DLD1 (cell line): ENCODE results near the gene ATP6V1B1.

Experiments
- in situ Hi-C: cut with HindIII; loops from 2 replicates; pipeline ENCODE4 v1.10.0; 2017; ENCODE audit warnings: low sequenced_read_pairs

Gene ATP6V1B1

DNA sequence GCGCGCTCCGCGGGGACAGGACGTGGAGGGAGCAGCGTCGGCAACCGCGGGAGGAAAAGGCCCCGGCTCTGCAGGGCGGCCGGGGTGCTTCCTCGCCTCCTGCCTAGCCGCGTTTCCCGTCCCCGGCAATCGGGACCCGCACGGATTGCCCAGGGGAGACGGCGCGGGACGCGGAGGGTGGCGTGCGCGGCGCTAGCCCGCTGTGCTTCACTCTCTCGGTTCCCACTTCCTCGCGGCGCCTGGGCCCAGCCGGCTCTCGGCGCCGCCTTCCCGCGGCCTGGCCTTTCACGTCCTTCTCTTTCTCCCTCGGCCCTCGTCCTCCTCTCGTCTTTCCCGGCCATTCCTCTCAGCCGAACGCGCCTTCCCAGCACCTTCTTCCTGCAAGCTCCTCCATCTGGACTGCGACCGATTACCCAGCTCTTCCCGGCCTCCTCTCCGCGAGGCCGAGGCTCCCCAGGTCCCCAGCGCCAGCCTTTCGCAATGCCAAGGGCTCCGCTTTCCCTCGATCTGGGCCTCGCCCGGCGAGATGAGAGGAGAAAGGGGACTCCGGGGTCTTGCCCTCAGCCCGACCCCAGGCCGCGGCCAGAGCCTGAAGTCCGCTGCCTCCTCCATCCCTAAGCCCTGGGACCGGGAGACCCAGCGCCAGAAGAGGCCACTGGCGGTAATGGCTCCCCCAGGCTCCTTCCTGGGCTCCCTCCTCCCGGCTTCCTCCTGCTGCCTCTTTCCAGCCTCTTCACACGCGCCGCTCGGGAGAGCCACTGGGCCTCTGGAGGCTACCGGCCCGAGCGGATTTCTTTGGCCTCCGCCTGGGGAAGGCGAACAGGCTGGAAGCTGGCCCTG is 34.3 kb upstream of the ATP6V1B1 start:
- in situ Hi-C loops = no loop called here

DNA sequence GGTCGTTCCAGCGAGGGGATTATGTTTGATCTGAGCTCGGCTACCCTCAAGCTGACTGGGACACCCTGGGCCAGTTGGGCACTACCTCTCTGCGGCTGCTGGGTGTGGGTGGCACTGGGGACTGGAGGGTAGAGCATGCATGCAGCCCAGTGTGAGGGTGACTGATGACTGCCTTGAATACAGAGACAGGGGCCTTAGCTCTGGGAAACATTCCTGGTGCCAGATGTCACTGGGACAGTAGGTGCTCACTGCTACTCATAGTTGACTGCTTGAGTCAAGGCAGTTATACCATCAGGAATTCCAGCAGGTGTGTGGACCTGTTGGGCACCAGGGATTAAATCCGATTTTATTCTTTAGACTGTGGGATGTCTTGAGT is 33.6 kb upstream of the ATP6V1B1 start:
- in situ Hi-C loops = no loop called here

DNA sequence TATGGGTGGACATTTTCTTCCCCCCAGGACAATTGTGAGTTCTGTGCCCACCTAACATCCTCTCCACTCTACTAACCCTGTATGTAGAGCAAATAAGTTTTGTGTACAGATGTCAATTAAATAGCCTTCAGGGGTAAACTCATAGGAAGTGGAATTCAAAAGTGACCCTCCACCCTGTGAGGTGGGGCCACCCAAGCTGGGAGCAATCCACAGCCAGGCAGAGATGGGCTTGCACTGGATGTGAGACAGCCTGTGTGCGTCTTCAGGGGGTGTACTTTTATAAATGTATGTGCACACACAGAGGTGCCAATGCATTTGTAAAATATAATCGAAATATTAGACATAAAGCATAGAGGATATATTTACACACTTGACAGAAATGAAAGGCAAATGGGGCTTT is 33.1 kb upstream of the ATP6V1B1 start:
- in situ Hi-C loops = no loop called here

DNA sequence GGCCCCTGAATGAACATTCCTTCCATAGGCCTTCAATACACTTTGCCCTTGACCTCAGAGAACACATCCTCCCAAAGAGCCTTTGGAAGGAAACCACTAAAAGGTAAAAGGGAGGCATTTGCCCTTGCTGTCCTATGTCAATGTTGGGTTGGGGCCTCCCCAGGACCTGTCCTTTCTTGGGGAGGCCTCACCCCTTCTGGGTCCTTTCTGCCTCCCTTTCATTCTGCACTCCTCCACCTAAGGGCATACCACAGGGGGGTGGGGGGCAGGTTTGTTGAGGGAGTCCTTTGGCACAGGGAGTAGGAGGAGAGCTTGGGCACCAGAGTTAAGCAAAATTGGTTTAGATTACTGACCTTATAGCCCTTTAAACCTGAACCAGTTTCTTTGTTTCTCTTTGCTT is 32.5 kb upstream of the ATP6V1B1 start:
- in situ Hi-C loops = no loop called here

DNA sequence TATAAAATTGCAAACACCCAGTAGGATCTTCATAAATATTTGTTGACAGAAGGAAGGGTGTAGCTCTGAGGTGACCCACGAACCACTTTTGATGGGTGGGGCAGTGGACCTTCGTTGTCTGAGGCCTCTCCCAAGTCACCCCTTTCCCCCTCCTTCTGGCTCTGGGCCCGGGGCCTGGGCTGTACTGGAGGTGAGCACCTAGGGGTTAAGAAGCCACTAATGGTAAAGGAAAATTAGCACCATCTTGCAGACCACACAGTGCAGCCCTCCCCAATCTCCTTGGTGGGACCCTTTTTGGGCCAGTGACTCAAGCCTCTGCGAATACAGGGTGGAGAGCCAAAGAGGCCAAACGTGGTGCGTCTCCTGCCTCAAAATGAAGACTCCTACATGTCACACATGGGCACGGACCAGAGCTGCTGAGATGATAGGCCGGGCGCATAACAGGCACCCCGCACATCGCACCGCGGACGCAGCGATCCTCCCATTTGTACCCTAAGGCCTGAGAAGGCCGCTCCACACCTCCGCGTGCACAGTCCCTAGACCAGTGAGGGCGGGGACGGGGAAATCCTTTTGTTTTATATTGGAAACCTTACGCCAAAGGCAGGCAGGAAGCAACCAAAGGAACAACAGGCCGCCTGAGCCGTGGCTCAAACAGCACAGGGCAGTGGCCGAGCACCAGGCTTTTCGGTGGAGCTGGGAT is 31.9 kb upstream of the ATP6V1B1 start:
- in situ Hi-C loops = no loop called here

DNA sequence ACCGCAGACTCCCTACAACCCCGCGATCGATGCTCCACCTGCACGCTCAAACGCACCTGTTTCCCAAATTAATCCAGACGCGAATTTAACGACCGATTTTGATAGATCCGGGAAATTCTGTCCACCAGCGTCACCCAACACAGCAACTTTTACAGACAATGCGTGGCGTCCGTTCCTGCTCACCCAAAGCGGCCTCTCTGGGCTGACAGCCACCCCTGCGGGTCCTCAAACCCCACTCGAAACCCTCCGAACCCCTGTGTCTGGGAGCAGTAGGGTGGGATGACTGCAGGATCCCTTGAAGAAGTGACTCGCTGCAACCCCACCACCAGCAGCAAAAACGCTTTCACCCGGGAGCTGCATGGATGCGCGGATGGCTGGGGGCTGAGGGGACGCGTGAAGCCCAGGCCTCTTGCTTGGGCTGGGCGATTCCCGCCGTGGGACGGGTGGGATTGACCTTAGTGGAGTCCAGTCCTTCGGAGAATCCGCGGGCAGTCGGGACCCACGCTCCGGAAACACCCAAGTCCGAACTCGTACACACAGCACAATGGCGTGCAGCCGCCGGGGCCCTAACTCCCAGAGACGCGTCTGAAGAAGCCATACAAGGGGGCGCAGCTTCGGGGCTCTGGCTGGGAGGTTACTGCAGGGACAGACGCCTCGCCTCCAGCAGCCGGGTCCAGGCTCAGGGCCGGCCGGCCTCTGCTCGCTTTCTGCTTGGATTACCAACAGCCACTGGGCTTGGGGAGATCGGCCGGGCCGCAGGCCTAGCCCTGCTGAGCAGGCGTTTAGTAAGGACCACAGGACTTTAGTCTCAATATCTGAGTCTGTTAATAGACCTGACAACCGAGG is 31.1 kb upstream of the ATP6V1B1 start:
- in situ Hi-C loops = no loop called here

DNA sequence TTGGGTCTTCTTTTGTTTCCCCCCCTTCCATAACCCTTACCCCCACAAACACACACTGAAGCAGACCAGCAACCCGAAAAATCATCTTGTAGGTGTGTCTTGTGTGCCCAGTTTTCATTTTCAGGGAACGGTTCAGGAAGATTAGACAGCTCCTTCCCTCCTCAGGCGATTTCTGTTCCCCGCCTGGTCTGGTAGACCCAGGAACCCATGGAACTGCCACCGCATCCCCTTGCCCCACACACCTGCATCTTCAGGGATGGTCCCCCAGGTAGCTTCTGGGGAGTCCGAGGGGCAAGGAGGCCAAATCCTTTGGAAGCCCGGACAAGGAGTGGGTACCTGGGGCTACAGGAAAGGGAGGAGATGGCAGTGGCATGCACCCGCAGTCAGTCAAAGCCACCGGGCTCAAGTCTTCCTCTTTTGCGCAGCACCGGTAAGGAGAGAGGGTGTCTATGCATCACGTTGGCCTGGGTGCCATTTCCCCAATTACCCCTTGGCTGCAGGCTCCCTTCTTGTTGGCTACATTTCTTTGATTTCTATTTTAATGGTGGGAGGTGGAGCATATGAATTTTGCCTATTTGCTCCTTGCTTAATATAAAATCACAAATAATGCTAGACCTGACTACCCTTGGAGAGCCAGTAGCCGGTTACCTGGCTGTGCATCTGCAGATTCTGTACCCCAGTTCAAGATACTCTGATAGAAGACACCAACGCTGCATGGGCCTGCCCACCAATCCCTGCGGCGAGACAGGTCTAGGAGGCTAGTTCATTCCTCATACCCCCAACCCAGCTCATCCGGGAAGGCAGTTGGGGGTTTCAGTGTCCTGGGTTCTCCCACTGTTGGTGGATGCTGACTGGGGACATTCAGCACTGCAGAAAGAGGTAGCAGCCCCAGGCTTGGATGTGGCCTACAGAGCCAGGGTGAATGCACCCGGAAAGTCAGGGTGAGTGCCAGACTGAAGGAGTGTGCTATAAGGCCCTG is 30.0 kb upstream of the ATP6V1B1 start:
- in situ Hi-C loops = no loop called here

DNA sequence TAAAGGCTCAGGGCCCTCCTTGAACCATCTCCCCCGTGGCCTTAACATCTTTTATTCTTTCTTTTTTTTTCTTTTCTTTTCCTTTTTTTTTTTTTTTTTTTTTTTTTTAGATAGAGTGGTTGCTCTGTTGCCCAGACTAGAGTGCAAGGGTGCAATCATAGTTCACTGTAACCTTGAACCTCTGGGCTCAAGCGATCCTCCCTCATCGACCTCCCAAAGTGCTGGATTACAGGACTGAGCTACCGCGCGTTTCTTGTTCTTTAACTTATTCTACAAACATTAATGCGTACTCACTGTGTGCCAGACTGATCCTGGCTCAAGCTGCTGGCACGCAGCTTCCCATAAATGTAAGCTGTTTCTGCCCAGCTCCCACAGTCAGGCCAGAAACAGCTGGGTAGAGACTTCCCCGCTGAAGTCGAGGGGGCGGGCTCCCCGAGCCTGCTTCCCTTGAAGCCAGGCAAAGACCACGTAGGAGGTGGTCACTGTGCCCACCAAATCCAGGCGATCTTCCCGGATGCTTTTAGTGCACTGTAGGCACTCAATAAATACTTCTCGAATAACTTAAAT is 29.2 kb upstream of the ATP6V1B1 start:
- in situ Hi-C loops = no loop called here

DNA sequence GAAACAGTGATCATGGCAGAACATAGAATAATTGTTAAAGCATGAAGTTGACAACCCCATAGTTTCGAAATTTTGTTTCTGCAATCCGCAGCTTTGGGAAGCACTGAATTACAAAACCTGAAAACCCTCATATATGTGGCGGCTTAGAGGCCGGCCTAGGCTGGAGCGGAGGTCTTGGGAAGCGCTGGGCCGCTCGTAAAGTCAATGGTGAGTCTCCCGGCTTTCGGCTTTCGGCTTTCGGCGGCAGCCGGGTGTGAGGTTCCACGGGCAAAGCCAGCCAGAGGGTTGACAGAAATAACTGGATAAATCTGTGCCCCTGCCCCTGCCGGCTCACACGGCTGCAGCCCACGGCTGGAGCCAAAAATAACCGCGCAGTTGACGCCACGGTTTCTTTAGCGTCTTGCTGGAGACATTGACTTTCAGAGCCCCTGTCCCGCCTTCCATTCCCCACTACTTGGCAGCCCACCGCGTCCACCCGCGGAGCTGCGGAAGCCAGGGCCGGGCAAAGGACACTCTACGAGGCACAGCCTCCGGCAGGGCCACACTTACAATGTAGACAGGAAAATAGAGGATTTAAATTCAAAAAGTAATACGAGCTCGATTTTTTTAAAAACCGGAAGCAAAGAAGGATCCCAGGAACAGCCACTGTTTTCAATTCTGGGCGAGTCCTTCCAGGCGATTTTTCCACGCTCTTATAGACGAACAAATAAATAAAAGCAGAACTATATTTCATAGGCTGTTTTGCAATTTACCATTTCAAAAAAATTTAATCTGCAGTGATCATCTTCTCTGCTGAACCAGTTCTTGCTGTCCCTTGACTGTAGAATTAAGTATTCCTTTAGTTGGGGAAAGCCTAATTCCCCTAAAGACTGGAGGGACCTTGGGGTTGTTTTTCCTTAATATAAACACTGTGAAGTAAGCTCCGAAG is 28.3 kb upstream of the ATP6V1B1 start:
- in situ Hi-C loops = no loop called here

DNA sequence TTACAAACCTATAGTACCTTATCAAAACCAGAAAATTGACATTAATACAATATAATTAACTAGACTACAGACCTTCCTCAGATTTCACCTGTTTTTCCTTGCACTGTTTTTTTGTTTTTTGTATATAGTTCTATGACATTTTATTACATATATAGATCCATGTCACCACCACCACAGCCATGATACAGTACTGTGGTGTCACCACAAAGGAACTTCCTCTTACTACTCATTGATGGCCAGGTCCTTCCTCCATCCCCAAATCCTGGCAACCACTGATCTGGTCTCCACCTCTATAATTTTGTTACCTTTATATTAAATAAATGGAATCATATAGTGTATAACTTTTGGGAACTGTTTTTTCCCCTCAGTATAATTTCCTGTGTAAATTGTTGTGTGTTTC is 19.4 kb upstream of the ATP6V1B1 start:
- in situ Hi-C loops = no loop called here

DNA sequence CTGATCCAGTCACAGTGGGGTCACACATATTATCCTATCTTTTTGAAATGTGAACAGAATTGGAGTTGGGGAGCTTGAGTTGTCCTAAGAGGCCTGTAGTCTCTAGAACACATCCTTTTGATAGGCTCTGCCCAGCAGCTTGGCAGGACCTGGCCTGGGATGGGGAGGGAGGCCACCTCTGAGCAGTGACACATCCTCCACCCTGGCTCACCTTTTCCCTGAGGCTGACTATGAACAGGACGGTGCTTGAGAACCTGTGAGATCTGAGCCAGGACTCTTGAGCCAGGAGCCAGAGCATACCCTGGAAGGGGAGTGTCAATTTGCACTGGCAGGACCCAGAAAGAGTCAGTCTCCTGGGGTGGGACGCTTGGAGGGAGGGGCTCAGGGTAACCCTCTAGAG is 17.7 kb upstream of the ATP6V1B1 start:
- in situ Hi-C loops = no loop called here

DNA sequence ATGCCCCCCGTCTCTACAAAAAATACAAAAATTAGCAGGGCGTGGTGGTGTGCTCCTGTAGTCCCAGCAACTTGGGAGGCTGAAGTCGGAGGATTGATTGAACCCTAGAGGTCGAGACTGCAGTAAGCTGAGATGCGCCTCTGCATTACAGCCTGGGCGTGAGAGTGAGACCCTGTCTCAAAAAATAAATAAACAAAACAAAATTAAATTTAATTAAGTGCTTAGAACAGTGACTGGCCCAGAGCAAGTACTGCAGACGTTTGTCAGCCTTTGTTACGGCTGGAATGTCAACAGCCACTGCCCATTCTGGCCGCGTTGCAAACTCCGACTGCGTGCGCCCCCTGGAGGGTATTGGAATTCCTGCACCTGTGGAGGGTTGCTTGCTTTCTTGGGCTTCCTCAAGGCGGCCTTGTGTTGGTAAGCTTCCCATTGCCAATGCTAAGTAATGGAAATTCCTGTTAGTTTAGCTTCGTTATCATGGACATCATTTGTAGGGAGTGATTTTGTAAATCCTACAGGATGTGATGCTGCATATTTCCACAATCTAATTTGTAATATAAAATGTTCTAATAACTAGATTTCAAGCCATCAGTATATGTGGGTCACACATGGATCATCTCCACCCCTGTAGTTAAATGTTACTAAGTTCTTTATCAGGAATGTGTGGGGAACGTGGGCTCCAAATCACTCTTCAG is 15.9 kb upstream of the ATP6V1B1 start:
- in situ Hi-C loops = no loop called here

DNA sequence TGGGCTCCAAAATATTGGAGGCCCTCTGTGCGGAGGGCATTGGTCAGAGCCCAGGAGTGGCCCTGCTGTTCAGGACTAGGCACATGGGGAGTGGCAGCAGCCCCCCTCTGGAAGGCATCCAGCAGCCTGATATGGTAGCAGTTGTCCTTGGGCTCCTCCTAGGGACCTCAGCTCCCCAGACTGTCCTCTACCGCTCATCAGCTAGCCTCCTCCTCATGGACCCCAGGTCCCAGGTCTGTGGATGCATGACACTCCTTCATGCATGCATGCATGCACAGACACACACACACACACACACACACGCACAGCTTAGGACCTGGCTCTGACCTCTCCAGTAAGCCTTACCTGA is 15.4 kb upstream of the ATP6V1B1 start:
- in situ Hi-C loops = no loop called here

DNA sequence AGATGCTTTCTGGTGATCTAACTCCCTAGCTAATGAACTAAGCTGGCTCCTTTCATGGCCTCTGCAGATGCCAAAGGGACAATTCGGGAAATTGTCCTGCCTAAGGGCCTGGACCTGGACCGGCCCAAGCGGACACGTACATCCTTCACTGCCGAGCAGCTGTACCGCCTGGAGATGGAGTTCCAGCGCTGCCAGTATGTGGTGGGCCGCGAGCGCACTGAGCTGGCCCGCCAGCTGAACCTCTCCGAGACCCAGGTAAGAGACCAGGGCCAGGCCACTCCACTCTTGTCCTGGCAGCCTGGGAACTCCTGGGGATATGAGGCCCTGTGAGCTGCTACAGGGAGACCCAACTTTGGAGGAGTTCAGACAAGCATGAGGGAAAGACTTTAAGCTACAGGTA is 14.7 kb upstream of the ATP6V1B1 start:
- in situ Hi-C loops = no loop called here

DNA sequence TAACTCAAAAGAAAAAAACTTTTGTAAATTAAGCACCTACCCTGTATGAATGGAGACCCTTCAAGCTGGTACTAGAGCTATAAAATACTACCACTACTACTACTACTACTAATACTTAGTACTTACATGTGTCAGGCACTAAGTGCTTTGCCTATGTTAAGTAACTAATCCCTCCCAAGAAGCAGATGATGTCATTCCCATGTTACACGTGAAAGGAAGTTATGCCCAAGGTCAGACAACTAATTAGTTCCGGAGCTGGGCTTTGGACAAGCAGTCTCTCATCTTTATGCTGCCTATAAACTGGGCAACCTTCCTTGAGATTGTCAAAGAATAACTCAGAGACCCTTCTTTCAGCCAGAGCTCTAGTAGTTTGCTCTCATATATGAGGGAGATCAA is 13.9 kb upstream of the ATP6V1B1 start:
- in situ Hi-C loops = no loop called here

DNA sequence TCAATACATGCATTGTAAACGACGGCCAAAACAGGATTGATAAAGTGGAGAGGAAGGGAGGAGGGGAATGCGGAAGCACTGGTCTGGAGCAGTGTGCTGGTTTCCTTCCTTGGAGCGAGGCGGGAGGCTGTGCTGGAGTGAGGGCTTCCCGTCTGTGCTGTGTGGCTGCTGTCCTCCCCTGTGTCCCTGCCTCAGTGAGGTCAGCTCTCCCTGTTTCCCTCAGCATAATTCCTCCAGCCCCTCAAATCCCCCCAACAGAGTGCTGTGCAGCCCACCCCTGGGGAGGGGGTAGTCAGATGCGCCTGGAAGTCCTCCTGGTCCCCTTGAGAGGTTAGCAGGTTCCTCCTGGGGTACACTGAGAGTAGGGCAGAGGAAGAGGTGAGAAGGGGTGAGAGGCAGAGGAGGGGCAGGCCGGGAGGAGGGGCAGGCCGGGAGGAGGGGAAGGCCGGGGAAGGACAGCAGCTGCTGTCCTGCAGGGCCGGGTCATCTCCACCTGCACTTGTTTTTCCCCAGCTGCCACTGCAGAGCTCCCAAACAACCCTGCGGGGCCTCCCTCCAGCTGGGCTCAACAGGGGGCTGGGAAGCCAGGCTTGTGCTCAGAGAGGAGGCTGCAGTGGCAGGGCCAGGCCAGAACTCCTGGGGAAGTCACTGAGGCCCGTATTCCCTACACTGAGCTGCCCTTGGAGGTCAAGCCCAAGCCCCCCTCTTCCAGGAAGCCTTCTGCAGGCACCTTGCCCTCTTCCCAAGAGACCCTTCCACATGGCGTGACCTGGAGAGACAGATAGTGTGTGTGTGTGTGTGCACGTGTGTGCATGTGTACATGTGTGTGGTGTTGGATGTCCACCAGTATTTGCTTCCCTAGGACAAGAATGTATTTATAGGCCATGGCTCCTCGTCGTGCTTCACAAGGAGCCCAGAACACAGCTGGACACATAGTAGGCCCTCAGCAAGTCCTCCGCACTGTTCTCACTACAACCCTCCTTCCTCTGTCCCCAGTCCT is 13.2 kb upstream of the ATP6V1B1 start:
- in situ Hi-C loops = no loop called here

DNA sequence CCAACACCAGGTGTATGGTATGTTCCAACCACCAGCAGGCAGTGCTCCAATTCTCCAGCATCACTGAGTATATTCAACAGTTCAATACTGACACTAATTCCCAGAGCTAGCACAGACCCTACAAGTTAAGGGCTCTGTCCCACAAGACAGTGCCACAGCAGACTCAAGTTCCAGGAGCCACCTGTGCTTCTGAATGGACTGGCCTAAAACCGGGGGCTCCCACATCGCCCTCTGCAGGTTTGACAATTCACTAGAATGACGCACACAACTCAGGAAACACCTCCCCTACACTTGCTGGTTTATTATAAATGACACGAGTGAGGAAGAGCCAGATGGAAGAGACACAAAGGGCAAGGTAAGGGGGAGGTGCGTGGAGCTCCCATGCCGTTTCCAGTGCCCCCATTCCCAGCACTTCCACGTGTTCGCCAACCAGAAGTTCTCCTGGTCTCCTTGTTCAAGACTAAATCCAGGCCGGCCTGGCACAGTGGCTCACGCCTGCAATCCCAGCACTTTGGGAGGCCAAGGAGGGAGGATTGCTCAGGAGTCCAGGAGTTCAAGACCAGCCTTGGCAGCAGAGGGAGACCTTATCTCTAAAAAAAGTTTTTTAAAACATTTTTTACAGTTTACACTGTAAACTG is 12.2 kb upstream of the ATP6V1B1 start:
- in situ Hi-C loops = no loop called here
